EH (cell line): ENCODE data around the gene FGF19.

Experiments used
- DNase-seq: peaks from one replicate; pipeline ENCODE4 v3.0.0-alpha.2; 2015; ENCODE audit warnings: low read depth

FGF19 gene

DNA sequence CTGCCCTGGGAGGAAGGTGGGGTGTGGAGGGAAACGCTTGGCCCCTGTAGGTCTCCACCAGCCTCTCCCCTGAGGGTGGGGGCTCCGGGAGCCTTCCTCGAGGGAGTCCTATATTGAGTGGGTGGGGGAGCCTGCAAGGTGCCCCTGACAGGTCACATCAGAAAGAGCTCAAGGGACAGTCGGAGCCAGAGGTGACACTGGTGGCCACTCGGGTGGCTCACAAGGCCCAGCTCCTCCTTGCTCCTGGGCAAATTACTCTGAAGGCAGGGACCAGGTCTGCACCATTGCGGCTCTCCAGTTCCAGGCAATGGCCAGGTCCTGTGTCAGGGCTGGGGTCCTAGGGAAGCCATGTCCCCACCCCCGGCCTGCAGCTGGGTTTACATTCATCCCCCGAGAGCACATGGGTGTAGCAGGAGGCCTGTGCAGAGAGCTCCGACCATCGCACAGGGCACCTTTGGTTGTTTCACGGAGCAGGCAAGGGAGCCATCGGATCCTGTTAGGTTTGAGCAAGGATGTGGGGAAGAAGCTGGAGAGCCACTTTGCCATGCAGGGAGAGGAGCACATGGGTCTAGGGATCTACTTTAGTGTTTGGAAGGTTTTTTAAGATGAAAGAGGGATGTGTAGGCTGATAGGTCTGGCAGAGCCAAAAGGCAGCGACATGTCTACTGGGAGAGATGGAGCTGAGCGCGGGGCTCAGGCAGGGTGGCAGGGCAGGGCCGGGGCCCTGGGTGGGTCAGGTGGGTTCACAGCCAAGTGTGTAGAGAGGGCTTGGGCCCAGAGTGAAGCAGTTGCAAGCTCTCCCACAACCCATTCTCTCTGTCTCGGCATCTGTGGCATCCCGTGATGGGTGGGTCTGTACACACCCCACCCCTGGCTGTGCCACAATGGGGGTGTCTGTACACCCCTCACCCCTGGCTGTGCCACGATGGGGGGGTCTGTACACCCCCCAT, 48.1 kb downstream of the FGF19 start:
- DNase-seq: peak; percentile 36

DNA sequence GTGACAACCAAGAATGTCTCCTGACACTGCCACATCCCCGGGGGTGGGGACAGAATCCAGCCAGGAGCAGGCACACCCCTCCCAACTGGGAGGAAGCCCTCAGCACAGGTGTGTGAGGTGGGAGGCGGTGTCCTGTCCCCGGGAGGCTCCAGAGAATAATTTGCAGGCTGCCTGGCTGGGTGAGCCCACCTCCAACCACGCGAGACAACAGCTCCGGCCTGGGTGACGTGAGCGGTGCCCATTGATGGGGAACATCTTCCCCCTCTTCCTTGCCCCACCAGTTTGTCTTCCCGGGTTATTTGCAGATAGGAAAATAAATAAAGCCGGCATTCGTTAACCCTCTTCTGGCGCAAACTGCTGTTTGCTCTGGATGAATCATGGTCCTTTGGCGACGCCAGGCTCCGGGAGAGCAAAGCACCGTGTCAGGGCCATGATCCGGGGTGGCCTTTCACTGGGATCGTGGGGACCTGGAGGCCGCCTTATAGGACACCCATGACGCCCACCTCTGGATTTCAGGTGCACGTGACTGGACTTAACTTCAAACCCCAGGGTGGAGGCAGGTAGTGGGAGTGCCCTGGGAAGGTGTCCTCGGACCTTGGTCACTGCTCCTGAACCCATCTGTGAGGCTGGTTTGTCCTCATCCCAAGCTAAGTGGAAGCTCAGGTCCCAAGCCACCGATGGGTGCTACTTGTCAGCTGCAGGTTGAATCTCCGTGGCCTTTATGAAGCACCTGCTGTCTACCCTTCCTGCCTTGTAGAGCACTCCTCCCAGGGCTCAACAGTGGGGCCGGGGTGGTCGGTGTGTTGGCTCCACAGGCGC, 49.0 kb downstream of the FGF19 start:
- DNase-seq: peak; percentile 55

DNA sequence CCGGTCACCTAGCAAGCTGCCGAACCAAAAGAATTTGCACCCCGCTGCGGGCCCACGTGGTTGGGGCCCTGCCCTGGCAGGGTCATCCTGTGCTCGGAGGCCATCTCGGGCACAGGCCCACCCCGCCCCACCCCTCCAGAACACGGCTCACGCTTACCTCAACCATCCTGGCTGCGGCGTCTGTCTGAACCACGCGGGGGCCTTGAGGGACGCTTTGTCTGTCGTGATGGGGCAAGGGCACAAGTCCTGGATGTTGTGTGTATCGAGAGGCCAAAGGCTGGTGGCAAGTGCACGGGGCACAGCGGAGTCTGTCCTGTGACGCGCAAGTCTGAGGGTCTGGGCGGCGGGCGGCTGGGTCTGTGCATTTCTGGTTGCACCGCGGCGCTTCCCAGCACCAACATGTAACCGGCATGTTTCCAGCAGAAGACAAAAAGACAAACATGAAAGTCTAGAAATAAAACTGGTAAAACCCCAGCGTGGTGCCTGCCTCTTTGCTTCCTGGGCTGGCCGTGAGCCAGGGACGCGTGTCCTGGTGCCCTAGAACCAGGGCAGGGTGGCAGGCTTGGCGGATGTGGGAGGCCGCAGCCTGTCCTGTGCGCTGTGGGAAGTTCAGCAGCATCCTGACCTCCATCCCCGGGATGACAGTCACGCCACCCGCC, 49.7 kb downstream of the FGF19 start:
- no peak for DNase-seq

DNA sequence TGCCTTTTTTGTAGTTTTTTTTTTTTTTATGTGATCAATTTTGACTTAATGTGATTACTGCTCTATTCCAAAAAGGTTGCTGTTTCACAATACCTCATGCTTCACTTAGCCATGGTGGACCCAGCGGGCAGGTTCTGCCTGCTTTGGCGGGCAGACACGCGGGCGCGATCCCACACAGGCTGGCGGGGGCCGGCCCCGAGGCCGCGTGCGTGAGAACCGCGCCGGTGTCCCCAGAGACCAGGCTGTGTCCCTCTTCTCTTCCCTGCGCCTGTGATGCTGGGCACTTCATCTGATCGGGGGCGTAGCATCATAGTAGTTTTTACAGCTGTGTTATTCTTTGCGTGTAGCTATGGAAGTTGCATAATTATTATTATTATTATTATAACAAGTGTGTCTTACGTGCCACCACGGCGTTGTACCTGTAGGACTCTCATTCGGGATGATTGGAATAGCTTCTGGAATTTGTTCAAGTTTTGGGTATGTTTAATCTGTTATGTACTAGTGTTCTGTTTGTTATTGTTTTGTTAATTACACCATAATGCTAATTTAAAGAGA, 50.3 kb downstream of the FGF19 start:
- DNase-seq: no peak

DNA sequence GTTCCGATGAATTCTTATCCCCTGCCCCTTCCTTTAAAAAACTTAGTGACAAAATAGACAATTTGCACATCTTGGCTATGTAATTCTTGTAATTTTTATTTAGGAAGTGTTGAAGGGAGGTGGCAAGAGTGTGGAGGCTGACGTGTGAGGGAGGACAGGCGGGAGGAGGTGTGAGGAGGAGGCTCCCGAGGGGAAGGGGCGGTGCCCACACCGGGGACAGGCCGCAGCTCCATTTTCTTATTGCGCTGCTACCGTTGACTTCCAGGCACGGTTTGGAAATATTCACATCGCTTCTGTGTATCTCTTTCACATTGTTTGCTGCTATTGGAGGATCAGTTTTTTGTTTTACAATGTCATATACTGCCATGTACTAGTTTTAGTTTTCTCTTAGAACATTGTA, 50.8 kb downstream of the FGF19 start:
- DNase-seq: no peak

DNA sequence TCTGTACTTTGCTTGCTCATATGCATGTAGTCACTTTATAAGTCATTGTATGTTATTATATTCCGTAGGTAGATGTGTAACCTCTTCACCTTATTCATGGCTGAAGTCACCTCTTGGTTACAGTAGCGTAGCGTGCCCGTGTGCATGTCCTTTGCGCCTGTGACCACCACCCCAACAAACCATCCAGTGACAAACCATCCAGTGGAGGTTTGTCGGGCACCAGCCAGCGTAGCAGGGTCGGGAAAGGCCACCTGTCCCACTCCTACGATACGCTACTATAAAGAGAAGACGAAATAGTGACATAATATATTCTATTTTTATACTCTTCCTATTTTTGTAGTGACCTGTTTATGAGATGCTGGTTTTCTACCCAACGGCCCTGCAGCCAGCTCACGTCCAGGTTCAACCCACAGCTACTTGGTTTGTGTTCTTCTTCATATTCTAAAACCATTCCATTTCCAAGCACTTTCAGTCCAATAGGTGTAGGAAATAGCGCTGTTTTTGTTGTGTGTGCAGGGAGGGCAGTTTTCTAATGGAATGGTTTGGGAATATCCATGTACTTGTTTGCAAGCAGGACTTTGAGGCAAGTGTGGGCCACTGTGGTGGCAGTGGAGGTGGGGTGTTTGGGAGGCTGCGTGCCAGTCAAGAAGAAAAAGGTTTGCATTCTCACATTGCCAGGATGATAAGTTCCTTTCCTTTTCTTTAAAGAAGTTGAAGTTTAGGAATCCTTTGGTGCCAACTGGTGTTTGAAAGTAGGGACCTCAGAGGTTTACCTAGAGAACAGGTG, 51.8 kb downstream of the FGF19 start:
- DNase-seq: no peak

DNA sequence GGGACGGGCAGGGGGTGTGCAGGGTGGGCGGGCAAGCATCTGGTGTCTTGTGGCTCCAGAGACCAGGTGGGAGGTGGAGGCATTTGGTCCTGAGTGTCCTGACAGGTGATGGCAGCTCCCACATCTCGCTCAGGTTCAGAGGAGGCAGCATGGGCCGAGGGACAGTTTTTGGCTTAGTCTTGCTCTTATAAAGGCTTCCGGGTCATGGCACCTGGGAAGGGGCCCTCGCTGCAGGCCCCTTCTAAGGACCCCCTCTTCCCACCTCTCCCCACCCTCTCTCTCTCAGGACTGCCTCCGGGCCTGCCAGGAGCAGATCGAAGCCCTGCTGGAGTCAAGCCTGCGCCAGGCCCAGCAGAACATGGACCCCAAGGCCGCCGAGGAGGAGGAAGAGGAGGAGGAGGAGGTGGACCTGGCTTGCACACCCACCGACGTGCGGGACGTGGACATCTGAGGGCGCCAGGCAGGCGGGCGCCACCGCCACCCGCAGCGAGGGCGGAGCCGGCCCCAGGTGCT, 52.9 kb downstream of the FGF19 start:
- DNase-seq: no peak

DNA sequence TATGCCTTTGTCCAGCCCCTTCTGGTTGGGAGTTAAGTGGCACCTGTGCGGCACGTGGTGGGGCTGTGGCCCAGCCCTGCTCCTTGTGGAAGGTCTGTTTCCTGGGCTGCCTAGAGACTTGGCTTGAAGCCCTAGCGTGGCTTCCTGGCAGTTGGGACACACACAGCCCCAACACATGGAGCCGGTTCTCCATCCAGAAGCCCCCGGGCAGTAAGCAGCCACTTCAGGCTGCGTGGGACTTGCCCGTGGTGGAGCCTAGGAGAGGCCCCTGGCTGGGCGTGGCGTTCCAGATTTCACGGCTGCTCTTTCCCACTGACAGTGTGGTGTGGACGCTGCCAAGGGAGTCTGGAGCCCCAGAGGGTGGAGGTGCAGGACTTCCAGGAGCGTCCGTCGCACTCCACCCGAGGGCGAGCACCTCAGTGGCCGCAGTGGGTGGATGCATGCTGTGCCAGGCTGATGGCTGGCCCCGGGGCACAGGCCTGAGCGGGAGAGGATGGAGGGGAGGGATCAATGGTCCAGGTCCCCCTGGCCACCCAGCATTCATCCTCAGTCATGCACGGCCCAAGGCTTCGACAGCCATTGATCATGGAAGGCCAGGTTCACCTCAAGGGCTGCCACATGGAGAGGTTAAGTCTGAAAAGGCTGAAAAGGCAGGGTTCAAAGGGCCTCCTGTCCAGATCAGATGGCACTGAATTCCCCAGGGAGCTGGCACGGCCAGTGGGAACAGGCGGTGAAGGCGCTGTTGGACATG, 53.6 kb downstream of the FGF19 start:
- peak; percentile 47 for DNase-seq

DNA sequence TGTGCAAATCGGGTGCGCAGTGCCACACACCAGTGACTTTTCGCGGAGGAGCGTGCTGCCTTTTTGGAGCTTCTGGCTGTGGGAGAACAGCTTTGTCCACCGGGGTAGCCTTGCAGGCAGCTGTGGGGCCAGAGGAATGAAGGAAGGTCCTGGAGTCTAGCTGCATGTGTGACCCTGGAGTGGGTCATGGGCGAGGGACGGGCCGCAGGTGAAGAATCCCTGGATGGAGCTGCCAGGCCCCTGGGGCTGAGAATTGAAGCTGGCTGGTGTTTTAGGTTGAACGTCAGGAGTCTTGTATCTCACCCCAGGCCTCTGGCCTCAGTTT, 54.3 kb downstream of the FGF19 start:
- no peak for DNase-seq

DNA sequence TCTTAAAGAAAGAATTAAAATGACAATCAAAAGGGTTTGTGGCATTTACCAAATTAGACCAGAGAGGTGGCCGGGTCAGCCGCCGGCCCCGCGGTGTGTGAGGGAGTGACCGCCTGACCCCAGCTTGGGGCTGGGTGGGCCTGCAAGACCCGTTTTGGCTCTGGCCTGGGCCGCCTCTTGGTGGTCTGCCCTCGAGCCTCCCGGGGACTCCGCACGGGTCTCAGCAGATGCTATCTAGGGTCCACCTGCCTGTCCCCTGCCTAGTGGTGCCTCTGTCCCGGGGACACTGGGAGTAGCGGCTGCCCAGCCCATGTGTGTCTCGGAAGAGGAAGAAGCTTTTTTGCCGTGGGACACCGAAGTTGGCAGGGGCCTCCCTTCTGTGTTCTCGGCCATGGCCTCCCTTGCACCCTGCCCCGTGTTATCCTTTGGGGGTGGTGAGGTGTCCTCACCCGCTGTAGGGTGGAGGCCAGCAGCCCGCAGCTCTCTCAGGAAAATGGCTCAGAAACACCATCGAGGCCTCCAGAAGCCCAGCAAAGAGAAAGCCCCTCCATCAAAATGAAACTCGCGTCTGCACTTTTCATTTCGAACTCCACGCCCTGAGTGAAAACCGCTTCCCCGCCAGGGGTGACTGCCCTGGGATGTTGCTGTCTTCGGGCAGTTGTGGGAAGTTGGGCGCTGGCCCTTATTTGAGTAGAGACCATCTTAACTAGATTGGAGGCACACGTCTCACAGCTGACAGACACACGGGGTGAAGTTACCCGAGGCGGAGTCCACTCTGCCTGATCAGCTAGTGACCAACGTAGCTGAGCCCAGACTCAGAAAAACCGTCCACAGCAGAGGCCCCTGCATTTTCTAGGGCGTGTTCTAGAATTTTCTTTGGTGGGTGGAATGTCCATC, 54.9 kb downstream of the FGF19 start:
- DNase-seq: no peak
